Measurements from ENCODE around the gene PICK1.

DNA sequence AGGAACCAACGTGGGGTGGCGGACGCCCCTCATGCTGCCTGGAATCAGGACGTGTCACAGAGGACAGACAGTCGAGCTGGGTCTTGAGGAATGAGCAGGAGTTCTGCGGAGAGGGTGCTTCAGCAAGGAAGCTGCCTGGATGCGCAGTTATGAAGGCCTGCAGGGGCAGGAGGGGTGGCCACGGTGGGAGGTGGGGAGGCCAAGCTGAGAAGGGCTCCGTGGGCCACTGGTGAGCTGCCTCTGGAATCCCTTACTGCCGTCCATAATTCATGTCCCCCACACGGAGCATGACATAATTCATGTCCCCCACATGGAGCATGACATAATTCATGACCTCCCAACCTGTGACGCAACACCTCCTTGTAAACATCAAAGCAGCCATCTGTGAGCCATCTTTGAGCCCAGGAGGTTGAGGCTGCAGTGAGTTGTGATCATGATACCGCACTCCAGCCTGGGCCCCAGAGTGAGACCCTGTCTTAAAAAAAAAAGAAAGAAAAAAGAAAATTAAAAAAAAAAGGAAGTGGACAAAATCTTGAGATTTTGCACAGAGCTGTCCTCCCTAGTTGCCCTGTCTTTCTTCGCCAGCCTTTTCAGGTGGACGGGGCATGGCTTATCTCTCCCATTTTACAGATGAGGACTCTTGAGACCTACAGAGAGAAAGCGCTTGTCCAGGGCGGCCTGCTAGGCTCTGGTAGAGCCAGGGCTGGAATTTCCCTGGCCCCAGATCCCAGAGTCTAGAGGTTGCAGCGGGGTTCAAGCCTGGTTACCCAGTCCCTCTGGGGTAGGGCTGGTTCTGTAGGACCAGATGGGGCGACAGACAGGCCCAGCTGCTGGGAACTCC is 24.3 kb upstream of the PICK1 start:
- TF ChIP-seq, protein P1, sequence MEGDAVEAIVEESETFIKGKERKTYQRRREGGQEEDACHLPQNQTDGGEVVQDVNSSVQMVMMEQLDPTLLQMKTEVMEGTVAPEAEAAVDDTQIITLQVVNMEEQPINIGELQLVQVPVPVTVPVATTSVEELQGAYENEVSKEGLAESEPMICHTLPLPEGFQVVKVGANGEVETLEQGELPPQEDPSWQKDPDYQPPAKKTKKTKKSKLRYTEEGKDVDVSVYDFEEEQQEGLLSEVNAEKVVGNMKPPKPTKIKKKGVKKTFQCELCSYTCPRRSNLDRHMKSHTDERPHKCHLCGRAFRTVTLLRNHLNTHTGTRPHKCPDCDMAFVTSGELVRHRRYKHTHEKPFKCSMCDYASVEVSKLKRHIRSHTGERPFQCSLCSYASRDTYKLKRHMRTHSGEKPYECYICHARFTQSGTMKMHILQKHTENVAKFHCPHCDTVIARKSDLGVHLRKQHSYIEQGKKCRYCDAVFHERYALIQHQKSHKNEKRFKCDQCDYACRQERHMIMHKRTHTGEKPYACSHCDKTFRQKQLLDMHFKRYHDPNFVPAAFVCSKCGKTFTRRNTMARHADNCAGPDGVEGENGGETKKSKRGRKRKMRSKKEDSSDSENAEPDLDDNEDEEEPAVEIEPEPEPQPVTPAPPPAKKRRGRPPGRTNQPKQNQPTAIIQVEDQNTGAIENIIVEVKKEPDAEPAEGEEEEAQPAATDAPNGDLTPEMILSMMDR (IDR thresholded peaks at IDR 0.05) = no peak
- TF ChIP-seq POLR2A (IDR thresholded peaks at IDR 0.05) = no peak

All from testis (tissue), 2 donors.